Measurements from ENCODE around the gene TEX50.
"Not testable (repeated sequence)": the region's sequence is repeated elsewhere in the genome, so short reads cannot be mapped to it uniquely, and the experiment has no call there.

TEX50 gene

GRCh38 chr1:173635116-173635515, at the start of gene TEX50:
TSS of gene TEX50 (plus strand) at chr1:173635338. CDS start at chr1:173635522, 184 bp downstream.
- no peak for DNase-seq

- DNase-seq, result no peak
Observed at GRCh38 chr1:173590557-173590956, 44.6 kb upstream of the TEX50 start.

GRCh38 chr1:173591138-173591537, 44.0 kb upstream of the TEX50 start:
- DNase-seq, result not testable (repeated sequence)

- no peak for DNase-seq
Observed at GRCh38 chr1:173596097-173596825, 38.9 kb upstream of the TEX50 start.

GRCh38 chr1:173601588-173601987, 33.5 kb upstream of the TEX50 start:
- no peak for DNase-seq

GRCh38 chr1:173603056-173603591, 32.0 kb upstream of the TEX50 start, which contains the start of gene SLC9C2:
TSS of gene SLC9C2 (minus strand) at chr1:173603072. CDS start at chr1:173601776, 1,296 bp downstream.
- no peak for DNase-seq

- DNase-seq, result no peak
Observed at GRCh38 chr1:173608503-173609216, 26.5 kb upstream of the TEX50 start.

- not testable (repeated sequence) for DNase-seq
Observed at GRCh38 chr1:173613086-173613485, 22.1 kb upstream of the TEX50 start.

GRCh38 chr1:173616859-173617258, 18.3 kb upstream of the TEX50 start:
- no peak for DNase-seq

- DNase-seq, result no peak
Observed at GRCh38 chr1:173627269-173627668, 7.9 kb upstream of the TEX50 start.

- no peak for DNase-seq
Observed at GRCh38 chr1:173628888-173629287, 6.2 kb upstream of the TEX50 start.

- DNase-seq, result not testable (repeated sequence)
Observed at GRCh38 chr1:173637236-173638042, 2.3 kb downstream of the TEX50 start.

- no peak for DNase-seq
Observed at GRCh38 chr1:173638043-173639021, 3.2 kb downstream of the TEX50 start.

- DNase-seq, result no peak
Observed at GRCh38 chr1:173639102-173639501, 4.0 kb downstream of the TEX50 start.

GRCh38 chr1:173642450-173643139, 7.5 kb downstream of the TEX50 start:
- DNase-seq, result not testable (repeated sequence)

GRCh38 chr1:173646656-173647055, 11.5 kb downstream of the TEX50 start:
- DNase-seq, result no peak

- no peak for DNase-seq
Observed at GRCh38 chr1:173648880-173649605, 13.9 kb downstream of the TEX50 start.

GRCh38 chr1:173660306-173660705, 25.2 kb downstream of the TEX50 start:
- DNase-seq, result no peak

GRCh38 chr1:173661271-173661670, 26.1 kb downstream of the TEX50 start:
- DNase-seq, result no peak

GRCh38 chr1:173661763-173662162, 26.6 kb downstream of the TEX50 start:
- DNase-seq, result no peak

Measured in CD4-positive, alpha-beta T cell treated with Interleukin-15 for 1 hour (primary cell).